Thyroid gland (tissue), 4 donors: ENCODE results near the gene ZIC5.

Source experiments
- CTCF ChIP-seq, 6 experiments: fragments of 200-600 bp in 3 of 6; fragments of 450-650 bp in 3 of 6; sonication (generic) in 3 of 6; IDR thresholded peaks; one replicate each; pipeline ENCODE4 v1.5.1; 2016 to 2019; ENCODE audit warnings: antibody characterized with exemption in 6 of 6, mild to moderate bottlenecking in 2 of 6, inconsistent platforms in 1 of 6, moderate library complexity in 1 of 6
- POLR2A ChIP-seq, 2 donors: fragments of 450-650 bp; IDR thresholded peaks; one replicate each; pipeline ENCODE4 v1.6.1; 2017; ENCODE audit warnings: antibody characterized with exemption in 2 of 2, mild to moderate bottlenecking in 2 of 2, moderate library complexity in 1 of 2

- TF ChIP-seq POLR2A (IDR thresholded peaks at IDR 0.05), result no peak
- TF ChIP-seq CTCF (IDR thresholded peaks at IDR 0.05), result no peak
Observed at GRCh38 chr13:100014621-100015020, 43.1 kb upstream of the ZIC5 start.
